GM19238 (cell line): ENCODE results near the gene CDH23.

ENCODE experiments used
- DNase-seq: peaks from one replicate; pipeline ENCODE4 v3.0.0; 2011; ENCODE audit warnings: low spot score; ENCODE audit not compliant: insufficient read length

Gene CDH23

DNA sequence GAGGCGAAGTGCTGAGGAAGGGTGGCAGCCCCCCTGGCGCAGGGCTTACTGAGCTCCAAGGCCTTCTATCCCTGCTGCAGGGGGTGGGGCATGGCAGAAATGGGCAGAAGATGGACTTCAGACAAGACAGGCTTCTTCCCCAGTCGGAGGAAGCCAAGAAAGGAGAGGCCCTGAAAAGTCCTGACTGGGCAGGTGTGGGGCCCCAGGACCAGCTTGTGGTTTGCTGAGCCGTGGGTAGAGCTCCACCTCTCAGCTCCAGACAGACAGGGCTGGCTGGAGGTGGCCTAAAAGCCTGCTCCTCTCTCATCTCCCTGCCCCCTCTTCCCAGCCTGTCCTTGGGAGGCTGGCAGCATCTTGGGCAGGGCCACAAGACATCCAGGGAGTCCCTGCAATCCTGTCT, 255.2 kb downstream of the CDH23 start:
- DNase-seq = no peak

DNA sequence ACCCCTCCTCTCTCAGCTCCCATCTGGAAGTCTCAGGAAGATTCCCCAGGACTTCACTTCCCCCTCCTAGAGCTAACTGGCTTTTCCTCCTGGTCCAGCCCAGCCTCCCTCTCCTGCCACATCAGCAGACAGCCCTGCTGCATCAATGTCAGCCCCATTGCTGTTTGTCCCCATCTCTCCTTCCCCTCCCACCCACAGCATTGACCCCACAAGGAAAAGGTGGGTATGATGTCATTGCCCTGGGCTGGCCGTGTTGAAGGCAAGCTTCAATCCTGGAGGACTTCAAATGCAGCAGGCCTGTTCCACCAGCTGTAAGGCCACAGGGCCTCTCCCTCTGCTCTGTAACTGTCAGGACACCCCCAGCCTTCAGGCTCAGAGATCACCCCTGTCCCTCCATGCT, 256.3 kb downstream of the CDH23 start:
- DNase-seq = no peak

DNA sequence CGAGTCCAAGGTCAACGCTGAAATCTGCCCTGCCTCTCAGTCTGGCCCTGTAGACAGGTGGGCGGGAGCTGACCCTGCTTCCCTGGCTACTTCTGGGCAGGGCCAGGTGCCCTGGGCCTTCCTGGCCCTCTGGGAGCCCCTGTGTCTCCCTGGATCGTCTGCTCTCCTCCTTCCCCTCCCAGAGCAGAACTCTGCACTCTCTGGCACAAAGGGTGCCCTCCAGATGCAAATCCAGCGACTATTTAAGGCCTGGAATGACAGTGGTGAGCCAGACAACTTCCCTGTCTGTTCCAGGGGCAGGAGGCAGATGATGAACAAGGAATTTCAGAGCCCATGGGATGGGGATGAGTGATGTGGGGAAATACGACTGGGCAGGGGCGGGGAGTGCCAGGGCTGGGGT, 259.5 kb downstream of the CDH23 start:
- no peak for DNase-seq

DNA sequence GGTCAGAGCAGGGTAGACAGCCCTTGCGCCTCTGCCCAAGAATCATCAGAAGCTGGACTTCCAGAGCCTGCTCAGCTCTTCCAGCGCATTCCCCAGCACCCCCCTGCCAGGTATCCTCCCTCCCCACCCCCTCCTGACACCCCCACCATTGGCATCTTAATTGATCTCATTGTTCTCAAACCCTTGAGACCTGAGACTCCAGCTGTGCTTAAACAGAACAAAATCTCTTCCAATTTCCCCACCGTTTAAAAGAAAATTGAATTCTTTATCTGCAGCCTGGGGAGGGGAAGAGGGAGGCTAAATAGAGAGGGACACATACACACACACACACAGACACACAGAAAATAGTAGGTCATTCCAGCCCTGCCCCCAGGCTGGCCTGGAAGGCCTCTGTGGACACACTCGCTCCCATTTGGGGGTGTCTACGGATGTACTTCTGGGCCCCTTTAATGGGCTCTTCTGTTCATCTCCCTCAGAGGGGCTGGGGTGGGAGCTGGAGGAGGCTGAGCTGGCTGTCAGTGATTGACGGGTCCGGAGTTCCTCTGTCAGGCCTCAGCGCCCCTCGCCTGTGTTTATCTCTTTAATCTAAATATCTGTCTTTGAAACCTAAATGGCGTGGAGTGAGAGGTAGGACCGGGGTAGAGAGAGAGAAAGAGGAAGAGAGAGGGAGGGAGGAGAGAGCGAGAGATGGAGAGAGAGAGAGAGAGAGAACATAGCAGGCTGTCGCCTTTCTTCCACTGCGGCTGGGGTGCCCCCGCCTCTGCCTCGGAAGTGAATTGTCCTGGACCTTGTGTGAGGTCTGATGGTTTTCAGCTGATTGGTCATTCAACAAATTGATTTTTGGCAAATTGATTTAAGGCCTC, 261.1 kb downstream of the CDH23 start:
- DNase-seq = no peak

DNA sequence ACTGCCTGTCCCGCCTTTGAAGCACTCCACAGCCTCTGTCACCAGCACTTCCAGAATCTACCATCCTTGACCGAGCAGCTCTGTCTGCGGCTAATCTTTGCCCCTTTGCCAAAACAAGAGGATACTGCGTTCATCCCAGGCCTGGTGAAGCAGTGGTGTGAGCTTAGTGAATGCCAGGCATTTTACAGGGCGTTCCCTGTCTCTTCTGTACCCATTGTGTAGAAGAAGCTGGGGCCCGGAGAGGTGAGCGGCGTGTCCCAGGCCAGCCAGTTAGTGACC, 261.7 kb downstream of the CDH23 start:
- no peak for DNase-seq

DNA sequence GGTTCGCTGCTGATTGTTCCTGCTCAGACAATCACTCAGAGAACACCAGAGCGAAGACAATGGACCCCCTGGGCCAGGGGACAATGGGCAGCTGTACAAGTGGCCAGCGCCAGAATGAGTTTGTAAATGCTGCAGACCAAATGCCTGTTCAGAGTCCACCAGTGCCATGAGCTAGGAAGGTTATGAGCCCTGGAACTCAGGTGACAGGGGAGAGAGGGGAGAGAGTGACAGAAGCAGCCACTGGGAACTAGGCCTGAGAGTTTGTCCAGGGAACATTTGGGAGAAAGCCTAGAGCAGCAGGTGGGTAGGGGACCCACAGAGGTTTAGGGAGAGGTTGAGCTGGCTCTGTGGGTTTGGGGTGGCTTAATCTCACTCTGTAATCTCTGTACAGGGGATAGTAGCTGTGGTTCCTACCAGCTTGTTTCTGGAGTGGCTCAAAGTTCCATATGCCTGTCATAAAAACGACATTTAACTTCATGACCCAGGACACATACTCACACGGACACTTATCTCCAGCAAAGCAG, 262.5 kb downstream of the CDH23 start:
- DNase-seq = no peak

DNA sequence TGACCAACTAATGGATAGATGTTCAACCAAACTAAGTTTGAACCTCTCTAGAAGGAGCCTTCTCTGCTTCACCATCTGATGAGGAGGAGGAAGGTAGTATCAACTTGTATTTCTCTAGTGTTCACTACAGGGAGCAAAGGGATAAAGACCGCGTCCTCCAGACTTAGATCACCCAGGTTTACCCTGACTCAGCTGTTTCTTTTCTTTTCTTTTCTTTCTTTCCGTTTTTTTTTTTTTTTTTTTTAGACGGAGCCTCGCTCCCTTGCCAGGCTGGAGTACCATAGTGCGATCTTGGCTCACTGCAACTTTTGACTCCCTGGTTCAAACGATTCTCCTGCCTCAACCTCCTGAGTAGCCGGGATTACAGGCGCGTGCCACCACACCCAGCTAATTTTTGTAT, 263.0 kb downstream of the CDH23 start:
- DNase-seq = no peak

DNA sequence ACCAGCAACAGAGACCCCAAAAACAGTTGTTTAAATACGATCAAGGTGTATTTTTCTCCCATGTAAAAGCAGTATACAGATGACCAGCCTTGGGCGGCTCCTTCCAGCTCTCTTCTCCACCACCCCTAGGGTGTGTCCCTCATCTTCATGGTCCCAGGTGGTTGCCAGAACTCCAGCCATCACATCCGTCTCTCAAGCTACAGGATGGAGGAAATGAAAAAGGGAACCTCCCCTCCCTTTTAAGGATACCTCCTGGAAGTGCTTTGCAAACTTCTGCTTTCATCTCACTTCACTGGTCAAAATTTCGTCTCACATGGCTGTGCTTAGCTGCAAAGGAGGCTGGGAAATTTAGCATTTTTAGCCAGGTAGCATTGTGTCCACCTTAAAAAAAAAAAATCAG, 263.6 kb downstream of the CDH23 start:
- DNase-seq = no peak

DNA sequence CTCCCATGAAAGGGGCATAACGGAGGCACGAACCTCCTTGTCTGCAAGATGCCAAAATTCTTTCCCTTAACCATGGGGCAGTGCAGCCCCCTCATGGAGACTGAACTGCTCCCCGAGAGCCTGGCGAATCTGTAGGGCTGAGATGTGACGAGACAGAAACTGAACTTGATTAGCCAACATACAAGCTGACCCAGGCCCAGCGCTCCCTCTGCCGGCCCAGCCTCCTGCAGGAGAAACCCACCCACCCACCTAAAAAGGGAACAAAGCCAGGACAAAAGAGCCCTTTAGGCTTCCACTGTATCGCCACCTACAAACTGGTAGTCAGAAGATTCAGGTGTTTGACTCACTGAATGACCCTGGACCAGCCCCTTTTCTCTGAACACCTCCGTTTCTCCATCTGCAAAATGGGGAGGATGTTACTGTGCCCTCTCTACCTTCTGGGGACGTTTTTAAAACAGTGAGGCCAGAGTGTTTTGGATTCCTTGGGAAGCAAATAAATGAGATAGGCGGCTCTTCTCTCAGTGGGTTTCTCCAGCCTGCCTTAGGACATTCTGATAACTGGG, 264.4 kb downstream of the CDH23 start:
- DNase-seq = no peak

DNA sequence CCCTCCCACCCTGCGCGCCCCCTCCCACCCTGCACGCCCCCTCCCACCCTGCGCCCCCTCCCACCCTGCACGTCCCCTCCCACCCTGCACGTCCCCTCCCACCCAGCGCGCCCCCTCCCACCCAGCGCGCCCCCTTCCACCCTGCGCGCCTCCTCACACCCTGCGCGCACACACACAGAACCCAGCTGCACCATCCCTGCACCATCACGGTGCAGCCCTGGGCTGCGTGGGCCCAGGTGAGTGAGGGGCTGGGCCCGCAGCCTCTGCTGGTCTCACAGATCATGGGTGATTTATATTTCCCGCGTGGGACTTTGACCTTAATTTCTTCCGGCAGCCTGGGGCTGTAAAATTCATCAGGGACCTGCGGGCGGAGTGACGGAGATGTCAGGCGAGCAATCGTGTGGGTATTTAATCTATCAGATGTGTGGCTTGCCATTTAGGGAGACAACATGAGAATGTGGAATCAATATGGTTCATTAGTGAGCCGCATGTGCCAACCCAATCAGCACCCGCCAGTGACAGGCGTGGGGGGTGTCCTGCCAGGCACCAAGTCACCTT, 265.1 kb downstream of the CDH23 start:
- DNase-seq = no peak

DNA sequence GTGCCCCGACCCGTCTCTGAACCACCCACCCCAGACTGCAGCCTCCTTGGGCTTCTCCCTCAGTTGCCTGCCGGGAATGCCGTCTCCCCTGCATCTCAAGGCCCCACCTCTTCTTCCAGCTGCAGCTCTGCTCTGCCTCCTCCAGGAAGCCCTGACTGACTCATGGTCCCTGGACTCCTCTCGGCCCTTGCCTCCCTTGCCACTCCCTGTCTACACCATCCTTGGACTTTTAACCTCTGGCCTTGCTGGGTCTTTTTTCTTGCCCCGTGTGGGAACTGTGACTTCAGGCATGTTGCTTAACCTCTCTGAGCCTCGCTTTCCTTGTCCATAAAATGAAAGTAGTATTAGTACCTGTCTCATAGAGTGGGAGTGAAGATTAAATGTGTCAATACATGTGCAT, 266.6 kb downstream of the CDH23 start:
- no peak for DNase-seq

DNA sequence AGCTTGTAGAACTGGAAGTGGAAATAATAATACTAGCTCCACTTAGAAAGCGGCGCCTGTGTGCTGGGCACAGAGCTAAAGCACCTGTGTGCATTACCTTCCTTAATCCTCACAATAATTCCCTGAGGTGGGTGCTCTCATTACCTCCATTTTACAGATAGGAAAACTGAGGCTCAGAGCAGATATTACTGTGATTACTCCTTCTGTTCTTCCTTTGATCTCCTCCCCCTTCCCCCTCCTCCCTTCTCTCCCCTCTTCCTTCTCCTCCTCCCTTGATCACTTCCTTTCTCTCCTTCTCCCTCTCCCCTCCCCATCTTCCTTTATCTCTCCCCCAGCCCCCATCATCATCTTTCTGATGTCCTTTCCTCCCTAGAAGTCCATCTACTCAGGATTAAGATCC, 267.9 kb downstream of the CDH23 start:
- DNase-seq = no peak

DNA sequence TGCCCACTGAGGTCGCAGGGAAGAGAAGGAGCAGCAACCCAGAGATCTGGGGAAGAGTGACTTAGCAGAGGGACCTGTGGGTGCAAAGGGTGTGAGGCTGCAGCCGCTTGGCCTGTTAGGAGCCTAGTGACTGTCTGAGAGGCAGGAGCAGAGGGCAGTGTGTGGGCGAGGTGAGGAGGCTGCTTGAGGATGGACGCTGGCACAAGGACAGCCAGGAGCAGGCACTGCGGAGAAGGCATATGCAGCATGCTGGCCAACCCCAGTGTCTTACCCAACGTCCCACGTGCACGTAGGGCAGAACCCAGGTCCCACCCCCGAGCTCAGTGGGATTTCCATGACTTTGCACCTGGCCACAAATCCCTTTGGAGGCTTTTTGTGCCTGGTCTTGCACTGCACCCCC, 268.7 kb downstream of the CDH23 start:
- DNase-seq = no peak

DNA sequence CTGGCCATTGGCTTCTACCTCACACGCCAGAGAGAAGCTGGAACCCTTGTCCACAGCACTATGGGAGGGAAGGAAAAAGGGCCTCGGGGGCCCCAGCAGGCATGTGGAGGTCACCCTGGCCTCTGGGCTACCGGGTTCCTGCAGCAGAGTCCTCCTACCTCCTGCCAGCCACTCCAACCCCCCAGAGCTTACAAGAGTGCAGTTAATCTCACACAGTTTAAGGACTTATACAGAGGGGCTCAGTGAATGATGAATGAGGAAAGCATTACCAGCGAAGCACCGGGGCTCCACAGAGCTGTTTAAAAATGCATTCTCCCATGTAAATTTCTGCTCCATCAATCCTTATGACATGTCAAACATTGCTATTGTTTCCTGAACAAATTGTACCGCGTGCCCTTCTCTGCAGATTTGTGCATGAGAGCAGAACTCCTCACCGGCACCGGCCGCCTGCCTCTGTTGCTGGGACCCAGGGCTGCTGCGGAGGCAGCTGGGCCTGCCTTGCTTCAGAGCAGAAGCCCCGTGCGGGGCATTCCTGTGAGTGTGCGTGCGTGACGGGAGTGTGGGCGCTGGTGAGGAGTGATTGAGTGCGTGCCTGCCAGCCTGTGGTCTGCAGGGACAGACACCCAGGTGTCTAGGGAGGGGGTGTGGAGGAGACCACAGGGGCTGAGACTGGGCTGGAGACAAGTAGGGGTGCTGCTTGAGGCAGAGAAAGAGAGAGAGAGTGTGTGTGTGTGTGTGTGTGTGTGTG, 270.1 kb downstream of the CDH23 start:
- no peak for DNase-seq

DNA sequence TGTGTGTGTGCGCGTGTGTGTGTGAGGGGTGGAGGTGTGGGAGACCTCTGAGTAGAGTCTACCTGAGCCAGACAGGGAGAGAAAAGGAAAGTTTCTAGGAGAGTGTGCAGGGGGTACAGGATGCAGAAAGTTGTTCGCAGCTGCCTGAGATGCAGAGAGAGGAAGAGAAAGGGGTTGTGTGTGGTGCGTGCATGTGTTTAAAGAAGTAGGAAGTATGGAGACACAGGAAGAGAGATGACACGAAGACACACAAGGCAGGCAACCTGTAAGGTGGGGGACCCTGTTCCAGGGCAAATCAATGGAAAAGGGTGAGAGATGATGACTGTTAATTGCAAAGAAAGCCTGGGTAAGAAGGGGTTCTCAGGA, 270.6 kb downstream of the CDH23 start:
- no peak for DNase-seq

DNA sequence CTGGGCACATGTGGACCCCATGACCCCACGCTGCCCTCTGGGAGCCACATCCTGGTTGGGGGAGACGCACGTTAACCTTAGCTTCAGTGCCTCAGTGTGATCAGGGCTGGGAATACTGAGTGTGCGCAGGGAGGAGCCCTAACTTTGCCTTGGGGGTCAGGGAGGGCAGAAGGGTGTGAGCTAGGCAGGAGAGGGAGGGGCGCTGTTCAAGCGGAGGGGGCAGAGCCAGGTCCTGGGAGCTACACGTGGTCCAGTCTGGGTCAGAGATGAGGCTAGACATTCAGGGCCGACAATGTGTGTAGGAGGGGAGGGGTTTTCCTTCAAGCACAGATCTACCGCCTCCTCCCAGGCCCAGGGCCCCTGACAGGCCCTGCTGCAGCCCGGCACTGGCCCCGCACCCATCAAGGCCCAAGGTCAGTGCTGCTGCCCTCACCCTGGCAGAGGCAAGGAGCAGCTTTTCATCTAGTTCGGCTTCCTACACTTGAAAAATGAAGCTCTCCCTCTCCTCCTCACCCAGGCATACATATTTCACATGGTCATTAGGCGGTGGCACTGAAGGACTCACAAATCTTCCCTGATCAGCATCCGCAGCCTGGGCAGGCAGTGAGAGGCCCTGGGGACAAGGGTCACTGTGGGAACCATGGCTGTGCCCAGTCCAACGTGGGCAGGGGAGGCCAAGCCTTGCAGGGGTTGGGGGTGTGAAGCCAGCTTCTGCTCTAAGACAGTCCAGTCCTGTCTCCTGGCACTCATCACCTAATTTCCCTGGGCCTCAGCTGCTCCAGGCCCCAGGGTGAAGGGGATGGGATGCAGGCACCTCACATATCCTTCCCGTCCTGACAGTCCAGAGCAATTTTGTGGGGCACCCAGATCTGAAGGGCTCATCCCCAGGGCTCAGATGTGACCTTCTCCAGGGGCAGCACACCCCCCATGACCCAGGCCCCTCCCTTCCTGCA, 275.6 kb downstream of the CDH23 start:
- no peak for DNase-seq

DNA sequence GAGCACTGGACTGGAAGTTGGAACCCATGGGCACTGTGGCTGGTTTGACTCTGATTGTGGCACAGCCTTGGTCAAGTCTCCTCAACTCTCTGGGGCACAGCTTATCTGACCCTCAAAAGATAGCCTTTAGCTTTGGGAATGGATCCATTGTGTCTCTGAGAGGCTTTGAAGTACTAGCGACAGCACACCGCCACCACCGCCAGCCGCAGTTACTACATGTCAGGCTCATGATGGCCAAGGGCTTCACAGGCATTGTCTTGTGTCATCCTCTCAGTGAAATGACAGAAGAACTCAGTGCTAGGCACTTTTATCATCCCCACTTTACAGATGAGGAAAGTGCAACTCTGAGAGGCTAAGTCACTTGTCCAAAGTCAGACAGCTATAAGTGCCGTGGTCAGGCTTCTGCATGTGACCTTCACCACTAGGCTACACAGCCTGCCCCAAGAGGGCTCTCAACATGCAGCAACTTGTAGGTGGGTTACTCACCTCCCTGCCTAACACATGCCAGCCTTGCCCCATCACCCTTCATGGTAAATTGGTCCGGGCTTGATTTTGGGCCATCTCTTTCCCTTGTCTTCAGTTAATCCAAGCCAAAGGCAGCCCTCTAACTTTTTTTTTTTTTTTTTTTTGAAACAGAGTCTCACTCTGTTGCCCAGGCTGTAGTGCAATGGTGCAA, 278.7 kb downstream of the CDH23 start:
- DNase-seq = no peak

DNA sequence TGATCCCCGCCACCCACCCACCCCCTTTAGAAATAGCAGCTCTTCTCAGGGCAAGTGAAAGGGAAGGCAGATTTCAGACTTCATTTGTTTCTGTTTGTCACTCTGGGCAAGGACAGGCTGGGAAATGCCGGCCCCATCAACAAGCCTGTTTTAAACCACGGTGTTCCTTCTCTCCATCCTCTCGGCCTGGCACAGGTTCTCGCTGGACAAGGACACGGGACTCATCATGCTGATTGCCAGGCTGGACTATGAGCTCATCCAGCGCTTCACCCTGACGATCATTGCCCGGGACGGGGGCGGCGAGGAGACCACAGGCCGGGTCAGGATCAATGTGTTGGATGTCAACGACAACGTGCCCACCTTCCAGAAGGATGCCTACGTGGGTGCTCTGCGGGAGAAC, 280.5 kb downstream of the CDH23 start:
- DNase-seq = no peak

DNA sequence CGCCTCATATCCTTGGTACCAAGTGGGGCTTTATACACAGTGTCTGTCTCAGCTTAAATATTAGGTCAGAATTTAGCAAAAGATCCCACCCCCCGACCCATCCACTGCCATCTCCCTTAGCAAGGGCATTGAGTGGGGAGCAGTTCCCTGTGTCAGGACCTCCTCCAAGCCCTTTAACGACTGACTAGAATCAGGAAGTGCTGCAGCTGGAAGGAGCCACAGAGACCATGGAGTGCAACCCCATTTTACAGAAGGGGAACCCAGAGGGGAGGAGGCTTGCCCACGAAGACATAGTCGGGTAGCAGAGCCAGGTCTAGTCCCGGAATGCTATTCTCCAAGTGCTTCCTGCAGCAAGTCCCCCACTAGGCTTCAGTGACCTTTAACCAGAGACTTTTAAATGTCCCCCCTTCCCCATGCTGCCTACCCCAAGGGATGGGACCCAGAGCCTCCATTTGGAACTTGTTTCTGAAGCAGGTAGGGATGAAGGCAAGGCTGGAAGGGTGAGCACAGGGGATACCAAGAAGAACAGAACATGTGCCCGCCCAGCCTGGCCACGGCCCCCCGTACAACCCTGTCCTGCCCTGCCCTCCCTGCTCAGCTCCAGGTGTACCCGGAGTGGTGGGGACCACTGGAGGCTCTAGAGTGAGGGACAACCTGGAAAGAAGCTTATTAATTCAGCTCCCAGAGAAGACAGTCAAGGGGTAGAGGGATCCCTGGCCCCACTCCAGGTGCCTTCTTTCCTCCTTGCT, 281.5 kb downstream of the CDH23 start:
- no peak for DNase-seq

DNA sequence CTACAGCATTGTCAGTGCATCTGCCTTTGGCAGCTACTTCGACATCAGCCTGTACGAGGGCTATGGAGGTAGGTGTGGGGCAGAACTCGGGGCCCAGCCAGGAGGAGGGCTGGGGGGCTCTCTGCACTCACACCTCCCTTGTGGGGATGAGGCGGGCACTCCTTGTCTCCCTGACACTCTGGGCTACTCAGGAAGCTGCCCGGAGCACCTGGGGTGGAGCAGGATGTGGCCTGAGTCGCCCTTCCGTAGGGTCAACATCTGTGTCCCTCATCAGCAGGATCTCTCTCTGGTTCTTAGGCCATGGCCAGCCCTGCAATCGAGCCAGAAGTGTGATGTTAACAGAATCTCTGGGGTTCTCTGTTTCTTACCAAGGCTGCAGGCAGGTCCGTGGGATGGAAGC, 282.7 kb downstream of the CDH23 start:
- DNase-seq = no peak
